ENCODE data around the gene XIST. TPM values are rescaled to one million over a fixed set of nuclear protein-coding genes. Genes with fewer than 3 reads are reported as not detected.

Gene XIST
- total RNA-seq (2022; extraction: Qiagen RNA extraction; ENCODE audit: low read depth) = 0.01 to 0.05 TPM (median 0.02 TPM) in 3 of 5 replicates, not detected in the others

GRCh38 chrX:73852467-73852866 lies at the start of gene XIST:
XIST (minus strand) TSS chrX:73852714.

Measured in A549 treated with ZK216348 at 1 μM for 4 hours (cell line).